HG02571 (cell line): ENCODE results near the gene CRYAB.
A peak's percentile ranks its signal among the peaks of the same experiment; 100 is the strongest.
"Not testable (repeated sequence)": the region's sequence is repeated elsewhere in the genome, so short reads cannot be mapped to it uniquely, and the experiment has no call there.

Experiments
- ATAC-seq: cut with Tn5 transposase; IDR thresholded peaks from one replicate; pipeline ENCODE4 v1.9.1; 2021; ENCODE audit warnings: mild to moderate bottlenecking, moderate library complexity; ENCODE audit not compliant: unreplicated experiment

Gene CRYAB

DNA sequence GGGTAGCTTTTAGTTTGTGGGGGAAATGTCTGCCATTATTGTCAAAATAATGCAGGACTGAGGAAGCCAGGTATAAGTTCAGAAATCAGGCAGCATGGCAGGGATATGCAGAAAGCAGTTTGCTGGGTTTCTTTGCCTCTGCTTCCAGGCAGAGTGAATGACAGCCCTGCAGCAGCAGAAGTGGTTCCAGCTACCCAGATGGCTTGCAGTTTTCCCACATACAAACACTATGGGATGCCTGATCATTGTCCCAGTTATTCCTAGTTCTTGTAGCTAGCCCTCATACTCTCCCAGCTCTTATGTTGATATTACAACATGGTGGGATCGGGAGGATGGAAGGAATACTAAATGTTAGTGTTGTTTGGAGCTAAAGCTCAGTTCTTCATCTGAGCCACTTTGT, 22.7 kb upstream of the CRYAB start:
- ATAC-seq: no peak

DNA sequence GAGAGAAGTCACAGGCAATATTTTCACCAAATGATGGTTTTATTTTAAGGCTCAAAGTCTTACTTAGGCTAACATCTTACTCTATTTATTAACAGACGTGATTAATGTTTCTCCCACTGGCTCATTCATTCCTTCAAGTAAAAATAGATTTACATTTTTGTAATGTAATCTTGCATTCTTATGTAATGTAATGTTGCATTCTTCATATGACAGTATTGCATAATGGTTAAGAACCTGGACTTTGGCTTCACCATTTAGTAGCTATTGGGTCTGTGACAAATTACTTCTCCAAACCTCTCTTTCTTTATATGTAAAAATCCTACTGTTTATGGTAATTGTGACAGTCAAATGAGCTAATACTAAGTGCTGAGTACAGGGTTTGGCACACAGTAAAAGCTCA, 22.3 kb upstream of the CRYAB start:
- ATAC-seq: no peak

DNA sequence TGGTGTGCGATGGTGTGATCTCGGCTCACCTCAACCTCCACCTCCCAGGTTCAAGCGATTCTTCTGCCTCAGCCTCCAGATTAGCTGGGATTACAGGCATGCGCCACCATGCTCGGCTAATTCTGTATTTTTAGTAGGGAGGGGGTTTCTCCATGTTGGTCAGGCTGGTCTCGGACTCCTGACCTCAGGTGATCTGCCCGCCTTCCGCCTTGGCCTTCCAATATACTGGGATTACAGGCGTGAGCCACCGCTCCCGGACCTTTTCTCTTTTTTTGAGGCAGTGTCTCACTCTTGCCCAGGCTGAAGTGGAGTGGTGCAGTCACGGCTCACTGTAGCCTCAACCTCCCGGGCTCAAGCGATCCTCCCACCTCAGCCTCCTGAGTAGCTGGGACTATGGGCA, 21.6 kb upstream of the CRYAB start:
- not testable (repeated sequence) for ATAC-seq

DNA sequence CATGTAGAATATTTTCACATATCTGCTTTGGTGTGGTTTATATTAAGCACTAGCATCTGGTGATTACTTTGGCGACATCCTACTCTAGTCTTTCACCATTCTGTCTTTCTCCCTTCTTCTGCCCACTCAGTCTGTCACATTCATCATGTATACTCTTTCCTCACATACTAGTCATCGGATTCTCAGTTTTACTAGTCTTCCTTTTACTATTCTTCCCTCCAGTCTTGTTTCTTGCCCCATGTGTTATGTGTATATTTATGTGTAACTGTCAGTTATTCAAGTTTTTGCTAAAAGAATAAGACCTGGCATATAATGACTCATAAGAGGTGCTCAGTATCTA, 21.0 kb upstream of the CRYAB start:
- no peak for ATAC-seq

DNA sequence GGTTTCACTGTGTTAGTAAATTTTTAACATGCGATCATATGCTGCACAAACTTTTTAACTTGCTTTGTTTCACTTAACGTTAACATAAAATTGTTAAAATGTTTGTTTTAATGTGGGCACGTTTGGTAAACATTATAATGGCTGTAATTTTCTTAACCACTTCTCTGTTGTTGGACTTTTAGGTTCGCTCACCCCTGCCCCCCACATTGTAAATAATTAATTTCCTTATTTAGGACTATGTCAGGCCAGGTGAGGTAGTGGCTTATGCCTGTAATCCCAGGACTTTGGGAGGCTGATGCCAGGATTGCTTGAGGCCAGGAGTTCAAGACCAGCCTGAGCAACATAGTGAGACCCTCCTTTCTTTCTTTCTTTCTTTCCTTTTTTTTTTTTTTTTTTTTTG, 18.9 kb upstream of the CRYAB start:
- no peak for ATAC-seq

DNA sequence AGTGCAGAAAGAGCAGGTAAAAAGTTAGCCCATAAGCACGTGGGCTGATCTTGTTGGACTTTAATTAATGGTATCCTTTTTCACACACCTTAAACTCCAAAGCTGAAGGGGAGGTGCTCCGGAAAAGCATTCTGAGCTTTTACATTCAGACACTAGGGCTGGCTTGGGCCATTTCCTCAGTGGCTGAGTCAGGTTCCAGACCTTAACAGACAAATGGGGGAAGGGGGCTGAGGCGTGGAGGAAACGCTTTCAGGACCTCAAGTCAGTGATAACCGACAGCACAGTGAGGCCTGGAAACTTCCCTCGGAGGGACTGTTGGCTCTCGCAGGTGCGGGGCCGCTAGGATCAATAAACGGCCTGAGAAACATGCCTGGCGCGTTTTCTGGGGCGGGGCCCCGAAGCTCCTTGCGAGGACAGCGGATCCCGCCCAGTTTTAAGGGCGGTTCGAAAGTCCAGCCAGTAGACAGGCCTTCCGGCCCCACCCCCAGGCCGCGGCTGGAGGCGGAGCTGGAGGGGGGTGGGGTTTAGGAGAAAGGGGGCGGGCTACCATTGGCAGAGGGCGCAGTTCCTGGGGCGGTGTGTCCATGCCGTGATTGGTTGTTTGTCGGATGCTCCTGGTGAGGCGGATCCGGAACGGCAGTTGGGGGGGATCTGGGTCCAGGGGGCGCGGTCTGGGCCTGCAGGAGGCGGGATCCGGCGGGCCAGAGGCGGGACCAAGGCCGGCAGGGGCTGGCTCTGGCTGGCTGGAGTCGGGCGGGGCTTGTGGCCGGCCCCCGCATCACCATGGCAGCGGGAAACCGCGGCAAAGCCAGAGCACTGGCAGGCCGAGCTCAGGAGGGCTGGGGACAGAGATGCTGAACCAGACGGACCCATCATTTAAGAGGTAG, 15.2 kb upstream of the CRYAB start:
- peak; percentile 89 for ATAC-seq

DNA sequence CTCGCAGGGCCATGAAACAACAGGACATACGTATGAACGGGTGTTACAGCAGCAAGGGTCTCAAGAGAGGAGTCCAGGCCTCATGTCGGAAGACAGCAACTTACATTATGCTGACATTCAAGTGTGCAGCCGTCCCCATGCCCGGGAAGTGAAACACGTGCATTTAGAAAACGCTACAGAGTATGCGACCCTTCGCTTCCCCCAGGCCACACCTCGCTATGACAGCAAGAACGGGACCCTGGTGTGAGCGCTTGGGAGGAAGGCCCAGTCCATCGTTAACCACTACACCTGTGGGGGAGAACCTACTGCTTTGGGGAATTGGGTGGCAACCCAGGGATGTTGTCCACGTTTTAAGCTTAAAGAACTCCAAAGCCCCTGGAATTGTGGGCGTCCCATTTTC, 14.4 kb upstream of the CRYAB start:
- ATAC-seq: no peak

DNA sequence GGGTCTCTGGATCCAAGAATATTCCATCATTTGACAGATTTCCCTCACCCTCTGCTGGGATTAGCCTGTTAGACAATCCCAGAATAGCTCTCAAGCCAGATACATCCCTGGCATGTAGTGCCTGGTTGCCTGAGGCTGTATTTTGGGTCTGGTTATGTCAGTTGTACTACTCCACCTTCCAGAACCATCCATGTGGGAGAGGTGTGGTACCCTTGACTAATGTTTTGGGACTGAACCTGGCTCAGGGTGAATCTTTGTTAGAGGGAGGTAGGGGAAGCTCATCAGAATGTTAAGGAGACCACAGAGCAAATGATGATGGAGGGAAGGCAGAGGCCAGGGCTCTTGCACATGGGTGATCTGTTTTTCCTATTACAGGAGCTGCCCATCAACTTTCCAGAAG, 12.4 kb upstream of the CRYAB start:
- ATAC-seq: no peak

DNA sequence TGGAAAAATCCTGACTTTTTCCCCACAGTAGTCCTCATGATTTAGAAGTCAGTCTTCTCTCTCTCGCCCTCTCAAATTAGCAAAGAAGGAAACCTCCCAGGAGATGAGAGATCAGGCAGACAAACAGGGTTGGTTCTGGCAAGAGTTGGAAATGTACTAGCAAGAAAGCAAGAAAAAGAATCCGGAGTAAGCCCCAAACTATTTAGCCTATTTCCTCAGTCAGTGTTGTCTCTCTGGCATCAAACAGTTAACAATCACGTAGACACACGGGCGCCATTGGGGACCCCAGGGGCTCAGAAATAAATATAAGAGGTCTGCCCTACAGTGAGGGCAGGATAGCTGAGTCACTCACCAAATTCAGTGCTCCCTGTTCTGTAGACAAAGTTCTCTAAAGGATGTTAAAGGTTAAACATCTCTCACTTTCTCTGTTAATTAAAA, 11.8 kb upstream of the CRYAB start:
- no peak for ATAC-seq

DNA sequence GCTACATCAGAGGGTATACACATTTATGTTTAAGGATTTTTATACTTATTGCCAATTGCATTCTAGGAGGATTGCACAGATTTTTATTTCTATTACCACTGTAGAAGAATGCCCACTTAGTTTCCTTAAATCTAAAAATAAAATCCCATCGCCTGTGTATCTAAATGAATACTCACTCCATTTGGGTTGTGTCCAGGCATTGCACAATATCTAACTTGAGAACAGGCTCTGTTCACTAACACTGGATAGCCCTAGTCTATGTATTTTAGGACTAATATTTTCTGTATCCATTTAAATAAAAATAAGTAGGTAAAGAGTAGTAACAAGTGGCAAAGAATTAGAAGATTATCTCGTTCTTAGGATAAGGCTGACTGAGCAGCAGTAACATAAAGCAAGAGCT, 11.2 kb upstream of the CRYAB start:
- ATAC-seq: no peak

DNA sequence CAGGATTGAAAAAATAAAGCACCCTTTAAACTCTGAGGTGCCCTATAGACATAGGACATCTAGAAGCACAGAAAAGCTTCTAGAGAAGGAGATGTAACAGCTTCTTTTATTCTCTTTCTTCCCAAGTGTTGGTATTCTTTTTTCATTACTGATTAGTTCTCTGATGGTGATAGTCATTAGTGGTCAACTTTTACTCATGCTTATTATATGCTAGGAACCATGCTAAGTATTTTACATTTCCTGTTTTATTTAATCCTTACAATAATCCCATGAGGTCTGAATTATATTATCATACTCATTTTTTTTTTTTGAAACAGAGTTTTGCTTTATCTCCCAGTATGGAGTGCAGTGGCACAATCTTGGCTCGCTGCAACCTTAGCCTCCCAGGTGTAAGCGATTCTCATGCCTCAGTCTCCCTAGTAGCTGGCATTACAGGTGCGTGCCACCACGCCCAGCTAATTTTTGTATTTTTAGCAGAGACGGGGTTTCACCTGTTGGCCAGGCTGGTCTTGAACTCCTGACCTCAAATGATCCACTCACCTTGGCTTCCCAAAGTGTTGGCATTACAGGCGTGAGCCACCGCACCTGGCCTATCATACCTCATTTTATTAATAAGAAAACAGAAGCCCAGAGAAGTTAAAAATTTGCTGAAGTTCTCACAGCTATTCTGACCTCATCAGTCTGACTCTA, 10.1 kb upstream of the CRYAB start:
- no peak for ATAC-seq

DNA sequence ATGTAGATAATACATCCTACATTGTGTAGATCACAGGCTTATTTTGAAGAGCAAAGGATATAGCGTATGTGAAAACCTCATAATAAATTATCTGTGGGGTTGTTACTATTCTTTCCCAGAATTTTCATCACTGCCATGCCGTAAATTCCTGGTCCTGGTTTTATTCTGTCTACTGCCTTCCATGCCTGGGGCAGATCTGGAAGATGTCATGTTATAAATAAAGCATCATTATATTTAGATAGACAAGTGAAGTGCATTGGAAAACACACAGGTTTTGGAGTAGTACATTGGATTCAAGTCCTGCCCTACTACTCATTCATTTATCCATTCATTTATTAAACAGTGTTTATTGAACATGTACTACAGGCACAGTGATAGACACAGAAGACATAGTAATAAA, 9.3 kb upstream of the CRYAB start:
- no peak for ATAC-seq

DNA sequence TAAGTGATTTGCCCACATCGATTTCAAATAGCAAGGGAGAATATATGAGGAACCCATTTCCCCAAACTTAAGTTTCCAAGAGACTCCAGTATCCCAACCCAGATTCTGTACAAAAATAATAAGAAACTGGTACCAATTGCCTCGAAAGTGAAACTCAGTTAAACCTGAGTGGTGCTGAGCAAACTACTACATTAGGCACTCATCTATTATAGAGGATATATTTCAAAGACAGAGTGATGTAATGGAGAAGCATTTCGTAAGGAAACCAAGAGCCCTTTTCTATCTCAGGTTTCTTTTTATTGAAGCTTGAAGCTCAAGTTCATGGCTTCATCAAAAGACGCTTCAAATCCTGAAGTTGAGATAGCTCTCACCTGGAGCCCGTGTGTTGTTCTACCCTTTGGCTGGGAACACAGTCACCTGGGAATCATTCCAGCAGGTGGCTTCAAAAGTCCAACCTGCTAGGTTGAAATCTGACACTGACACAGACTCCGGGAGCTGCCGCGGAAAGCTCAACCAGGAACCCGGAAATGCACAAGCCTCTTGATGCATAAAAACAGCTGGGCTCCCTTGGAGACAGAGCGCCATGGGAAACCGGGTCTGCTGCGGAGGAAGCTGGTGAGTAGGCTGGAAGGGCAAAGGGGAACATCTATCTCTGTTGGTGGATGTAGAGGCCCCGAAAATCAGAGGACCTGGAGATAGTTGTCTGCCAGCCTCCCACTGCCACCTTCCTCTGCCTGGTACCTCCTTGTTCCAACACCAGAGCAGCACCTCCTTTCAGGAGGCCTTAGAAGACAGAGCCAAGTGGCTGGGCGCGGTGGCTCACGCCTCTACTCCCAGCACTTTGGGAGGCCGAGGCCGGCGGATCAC, 7.1 kb upstream of the CRYAB start, which contains the start of gene C11orf52:
C11orf52 (plus strand) TSS at position 524 of the 867 bp plus-strand sequence; CDS start at position 584, 60 bp downstream.
- ATAC-seq: no peak

DNA sequence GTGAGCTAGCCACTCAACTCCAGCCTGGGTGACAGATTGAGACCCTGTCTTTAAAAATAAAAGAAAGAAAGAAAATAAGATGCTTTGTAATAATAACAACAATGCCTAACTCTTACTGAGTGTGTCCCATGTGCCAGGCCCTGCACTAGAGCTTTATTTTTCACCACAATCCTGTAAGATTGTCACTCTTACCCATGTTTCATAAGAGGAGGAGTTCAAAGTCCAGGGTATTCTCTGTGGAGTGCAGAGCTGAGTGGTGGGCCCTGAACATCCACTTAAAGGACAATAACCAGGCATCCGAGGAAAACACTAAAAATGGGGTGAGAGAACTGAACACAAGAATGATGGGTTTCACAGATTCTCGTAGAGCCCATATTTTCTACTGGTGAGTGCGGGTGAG, 6.2 kb upstream of the CRYAB start:
- no peak for ATAC-seq

DNA sequence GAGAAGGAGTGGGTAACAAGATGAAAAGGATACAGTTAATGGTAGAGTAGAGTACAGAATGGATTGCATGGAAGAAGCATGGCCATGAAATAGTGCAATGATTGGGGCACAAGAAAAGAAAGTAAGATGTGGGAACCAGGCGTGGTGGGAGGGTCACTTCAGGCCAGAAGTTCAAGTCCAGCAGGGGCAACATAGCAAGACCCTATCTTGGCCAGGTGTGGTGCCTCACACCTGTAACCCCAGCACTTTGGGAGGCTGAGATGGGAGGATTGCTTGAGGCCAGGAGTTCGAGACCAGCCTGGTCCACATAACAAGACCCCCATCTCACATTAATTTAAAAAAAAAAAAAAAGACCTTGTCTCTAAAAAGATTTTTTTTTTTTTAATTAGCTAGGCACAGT, 5.7 kb upstream of the CRYAB start:
- ATAC-seq: no peak

DNA sequence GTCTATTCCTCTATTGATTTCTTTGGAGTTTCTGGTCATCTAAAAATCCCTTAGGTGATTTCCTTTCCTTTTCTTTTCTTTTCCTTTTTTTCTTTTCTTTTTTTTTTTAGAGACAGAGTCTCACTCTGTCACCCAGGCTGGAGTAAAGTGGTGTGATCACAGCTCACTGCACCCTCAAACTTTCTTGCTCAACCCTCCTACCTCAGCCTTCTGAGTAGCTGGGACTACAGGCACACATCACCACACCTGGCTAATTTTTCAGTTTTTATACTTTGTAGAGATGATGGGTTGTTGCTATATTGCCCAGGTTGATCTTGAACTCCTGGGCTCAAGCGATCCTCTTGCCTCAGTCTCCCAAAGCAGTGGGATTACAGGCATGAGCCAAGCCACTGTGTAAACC, 5.2 kb upstream of the CRYAB start:
- ATAC-seq: no peak

DNA sequence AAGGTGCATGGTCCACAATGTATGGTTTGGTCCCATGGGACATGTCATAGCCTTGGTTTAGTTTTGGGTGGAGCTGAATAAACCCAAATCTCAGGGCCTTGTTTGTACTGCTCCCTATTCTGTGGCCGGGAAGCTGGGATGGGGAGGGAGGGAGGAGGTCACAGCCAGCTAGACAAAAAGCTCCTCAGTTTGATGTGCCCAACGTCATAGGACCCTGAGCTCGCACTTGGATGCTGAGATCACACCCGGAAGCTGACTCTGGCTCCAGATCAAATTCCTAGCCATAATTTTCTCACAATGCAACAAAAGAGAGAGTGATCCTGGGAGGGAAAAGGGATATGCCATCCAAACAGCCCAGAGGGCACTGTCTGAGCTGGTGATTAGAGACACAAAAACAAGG, 2.4 kb upstream of the CRYAB start:
- no peak for ATAC-seq

DNA sequence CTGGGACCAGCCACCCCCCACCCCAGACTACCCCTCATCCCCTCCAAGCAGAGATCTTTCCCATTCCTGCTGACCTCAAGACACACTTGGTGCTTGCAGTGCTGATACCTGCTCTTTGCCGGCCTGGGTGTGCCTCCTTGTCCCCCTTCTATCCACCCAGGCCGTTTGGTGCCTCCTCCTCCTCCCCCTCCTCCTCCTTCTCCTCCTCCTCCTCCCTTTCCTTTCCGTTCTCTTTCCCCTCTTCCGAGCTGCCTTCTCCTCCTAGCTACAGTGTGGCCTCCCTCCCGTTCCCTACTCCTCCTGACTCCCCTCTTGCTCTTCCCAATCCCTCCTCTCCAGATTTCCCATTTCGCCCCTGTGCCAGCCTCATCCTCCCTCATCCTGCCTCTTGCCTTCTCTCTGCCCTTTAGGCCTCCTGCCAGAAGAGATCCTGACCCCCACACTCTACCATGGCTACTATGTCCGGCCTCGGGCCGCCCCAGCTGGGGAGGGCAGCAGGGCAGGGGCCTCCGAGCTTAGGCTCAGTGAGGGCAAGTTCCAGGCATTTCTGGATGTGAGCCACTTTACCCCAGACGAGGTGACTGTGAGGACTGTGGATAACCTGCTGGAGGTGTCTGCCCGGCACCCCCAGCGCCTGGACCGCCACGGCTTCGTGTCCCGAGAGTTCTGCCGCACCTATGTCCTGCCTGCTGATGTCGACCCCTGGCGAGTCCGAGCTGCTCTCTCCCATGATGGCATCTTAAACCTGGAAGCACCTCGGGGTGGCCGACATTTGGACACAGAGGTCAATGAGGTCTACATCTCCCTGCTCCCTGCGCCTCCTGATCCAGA, 1.7 kb upstream of the CRYAB start:
- no peak for ATAC-seq

DNA sequence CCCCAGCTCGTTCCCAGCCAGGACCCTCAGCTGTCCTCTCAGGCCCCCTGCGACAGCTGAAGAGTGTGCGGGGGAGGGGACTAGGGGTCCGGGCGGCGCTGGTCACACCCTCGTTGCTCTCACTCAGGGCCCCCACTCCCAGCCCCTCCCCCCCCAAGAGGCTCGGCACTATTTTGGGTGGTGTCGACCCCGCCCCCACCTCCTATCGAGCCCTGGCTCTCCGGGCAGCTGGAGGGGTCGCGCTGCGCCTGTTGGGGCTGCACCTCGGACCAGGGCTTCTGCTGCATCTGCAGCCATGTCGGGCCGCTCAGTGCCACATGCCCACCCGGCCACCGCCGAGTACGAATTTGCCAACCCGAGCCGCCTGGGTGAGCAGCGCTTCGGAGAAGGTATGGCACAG, 965 bp upstream of the CRYAB start, which contains the start of gene HSPB2:
HSPB2 (plus strand) TSS at position 200 of the 400 bp plus-strand sequence; CDS start at position 296, 96 bp downstream.
- no peak for ATAC-seq
